Memory B cell (primary cell): ENCODE results near the gene F5.
"Not testable (repeated sequence)": the region's sequence is repeated elsewhere in the genome, so short reads cannot be mapped to it uniquely, and the experiment has no call there.

Experiments used
- ATAC-seq: fragments of 150-1000 bp; cut with Tn5 transposase; 2 replicates; pipeline ENCODE4 v1.10.0; 2021; ENCODE audit warnings: low read depth, mild to moderate bottlenecking, moderate library complexity
- DNase-seq, 2 donors: peaks; one replicate each; pipeline ENCODE4 v3.0.0; 2022; ENCODE audit warnings: low spot score in 2 of 2
- H3K27ac Mint-ChIP-seq: one replicate; pipeline ENCODE4 v1.8.0; 2022; ENCODE audit warnings: mild to moderate bottlenecking, moderate library complexity, mixed read lengths
- H3K27me3 Mint-ChIP-seq: one replicate; pipeline ENCODE4 v1.8.0; 2022; ENCODE audit warnings: mixed read lengths
- H3K36me3 Mint-ChIP-seq: one replicate; pipeline ENCODE4 v1.8.0; 2022; ENCODE audit warnings: mild to moderate bottlenecking, mixed read lengths
- H3K4me1 Mint-ChIP-seq: one replicate; pipeline ENCODE4 v1.8.0; 2022; ENCODE audit warnings: mixed read lengths
- H3K4me3 Mint-ChIP-seq: one replicate; pipeline ENCODE4 v1.8.0; 2022; ENCODE audit warnings: mild to moderate bottlenecking, moderate library complexity, mixed read lengths
- H3K9me3 Mint-ChIP-seq: one replicate; pipeline ENCODE4 v1.8.0; 2022; ENCODE audit warnings: mixed read lengths

The F5 gene

DNA sequence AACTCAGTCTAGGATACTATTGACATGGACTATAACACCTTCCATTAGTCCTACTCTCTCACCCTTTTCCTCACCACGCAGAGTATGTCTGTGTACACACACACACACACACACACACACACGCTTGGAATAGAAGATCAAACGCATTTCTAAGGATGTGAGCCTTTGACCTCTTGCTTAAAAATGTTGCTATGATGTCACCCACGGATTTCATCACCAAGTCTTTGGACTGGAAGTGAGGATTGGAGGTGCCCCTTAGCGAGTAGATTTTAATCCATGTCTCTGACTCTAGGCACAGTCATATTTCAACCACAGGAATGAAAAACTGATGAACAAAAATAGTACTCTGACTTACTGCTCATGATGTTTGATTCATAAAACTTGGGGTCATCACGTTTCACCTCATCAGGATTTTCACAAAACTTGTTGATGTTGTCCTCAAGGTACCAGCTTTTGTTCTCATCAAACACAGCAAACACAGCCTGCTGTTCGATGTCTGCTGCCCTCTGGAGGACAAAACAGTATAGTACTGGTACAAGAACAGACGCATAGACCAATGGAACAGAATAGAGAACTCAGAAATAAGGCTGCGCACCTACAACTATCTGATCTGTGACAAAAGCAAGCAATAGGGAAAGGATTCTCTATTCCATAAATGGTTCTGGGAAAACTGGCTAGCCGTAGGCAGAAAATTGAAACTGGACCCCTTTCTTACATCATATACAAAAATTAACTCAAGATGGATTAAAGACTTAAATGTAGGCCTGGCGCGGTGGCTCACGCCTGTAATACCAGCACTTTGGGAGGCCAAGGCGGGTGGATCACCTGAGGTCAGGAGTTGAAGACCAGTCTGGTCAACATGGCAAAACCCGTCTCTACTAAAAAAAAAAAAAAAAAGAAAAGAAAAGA is 39.9 kb downstream of the F5 start:
- Mint-ChIP-seq H3K4me1 (peaks cover 2% of the 10 kb centered on the region), H3K4me3 (no peak overlapping the region), H3K9me3 (no peaks in the 10 kb centered on the region), H3K36me3 (no peaks in the 10 kb centered on the region), H3K27ac (peak overlapping the region; percentile 0), H3K27me3 (peaks cover 1% of the 10 kb centered on the region)
- DNase-seq (peak; percentile 53 to 66), ATAC-seq (peak; percentile 86)

DNA sequence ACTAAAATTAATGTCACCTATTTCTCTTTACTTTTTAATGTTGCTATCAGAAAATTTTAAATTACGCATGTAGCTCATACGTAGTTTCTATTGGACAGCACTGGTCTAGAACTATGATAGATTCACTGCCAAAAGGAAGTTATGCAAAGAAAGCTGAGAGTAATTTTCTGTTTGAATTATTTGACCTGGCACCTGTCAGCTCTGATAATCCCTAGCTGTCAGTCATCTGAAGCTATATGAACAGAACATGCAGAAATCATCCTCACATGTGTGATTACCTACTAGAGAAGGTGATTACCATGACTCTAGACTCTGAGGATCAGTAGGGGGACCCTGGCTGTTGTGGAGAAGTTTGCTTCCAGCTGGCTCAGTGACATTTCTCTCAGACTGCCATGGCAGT is 40.8 kb downstream of the F5 start:
- H3K27ac Mint-ChIP-seq: no peak overlapping the region
- H3K4me3 Mint-ChIP-seq: no peak overlapping the region
- no peak for DNase-seq
- H3K36me3 Mint-ChIP-seq: no peaks in the 10 kb centered on the region
- H3K9me3 Mint-ChIP-seq: no peaks in the 10 kb centered on the region
- no peak for ATAC-seq
- H3K27me3 Mint-ChIP-seq: no peaks in the 10 kb centered on the region
- peaks cover 2% of the 10 kb centered on the region for H3K4me1 Mint-ChIP-seq

DNA sequence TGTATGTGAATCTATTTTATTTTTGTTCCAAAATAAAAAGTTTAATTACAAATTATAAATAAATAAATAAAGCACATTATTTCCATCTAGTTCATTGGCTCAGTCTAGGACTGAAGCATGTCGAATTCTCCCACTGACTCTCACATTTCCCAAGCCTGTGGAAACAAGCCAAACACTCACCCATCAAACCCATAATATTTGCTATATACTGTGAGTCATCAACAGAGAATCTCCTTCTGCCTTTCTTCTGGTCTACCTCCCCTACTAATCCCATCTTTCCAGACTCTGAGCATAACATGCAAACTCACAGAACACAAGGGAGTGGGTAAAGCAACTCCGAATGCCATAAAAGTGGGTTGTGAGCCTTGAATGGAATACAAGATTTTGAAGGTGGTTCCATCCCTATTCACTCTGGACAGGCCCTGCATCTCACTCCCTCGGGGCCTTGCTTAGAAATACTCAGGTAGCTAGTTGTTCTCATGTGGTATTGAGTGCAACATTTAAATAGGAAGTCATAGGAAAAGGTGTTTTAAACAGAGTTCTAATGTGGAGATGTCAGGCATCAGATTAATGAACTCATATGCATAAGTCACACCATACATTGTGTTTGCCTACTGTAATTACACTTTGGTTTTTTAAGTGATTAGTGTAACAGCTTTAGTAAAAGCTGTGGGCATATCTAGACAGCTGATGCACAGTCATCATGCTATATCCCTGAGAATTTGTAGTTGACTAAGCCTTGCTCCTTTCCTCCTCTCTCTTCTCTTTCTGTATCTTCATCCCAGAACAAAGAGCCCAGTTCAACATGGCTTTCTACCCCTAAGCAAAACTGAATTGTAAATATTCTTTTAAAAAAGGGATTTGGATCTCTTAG is 47.0 kb downstream of the F5 start:
- no peak for DNase-seq
- Mint-ChIP-seq H3K9me3 (no peaks in the 10 kb centered on the region), H3K27ac (no peak overlapping the region), H3K36me3 (no peaks in the 10 kb centered on the region), H3K27me3 (peaks cover 2% of the 10 kb centered on the region), H3K4me1 (no peaks in the 10 kb centered on the region), H3K4me3 (no peak overlapping the region)
- ATAC-seq: no peak

DNA sequence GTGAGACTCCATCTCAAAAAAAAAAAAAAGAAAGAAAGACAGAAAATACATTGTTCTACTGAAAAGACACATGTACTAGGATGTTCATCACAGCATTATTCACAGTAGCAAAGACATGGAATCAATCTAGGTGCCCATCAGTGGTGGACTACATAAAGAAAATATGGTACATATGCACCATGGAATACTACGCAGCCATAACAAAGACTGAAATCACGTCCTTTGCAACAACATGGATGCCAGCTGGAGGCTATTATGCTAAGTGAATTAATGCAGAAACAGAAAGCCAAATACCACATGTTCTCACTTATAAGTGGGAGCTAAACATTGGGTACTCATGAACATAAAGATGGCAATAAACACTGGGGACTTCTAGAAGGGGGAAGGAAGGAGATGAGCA is 51.6 kb downstream of the F5 start:
- Mint-ChIP-seq H3K27me3 (peaks cover 4% of the 10 kb centered on the region), H3K36me3 (no peaks in the 10 kb centered on the region), H3K4me1 (peaks cover 6% of the 10 kb centered on the region), H3K4me3 (no peak overlapping the region), H3K9me3 (peaks cover 2% of the 10 kb centered on the region), H3K27ac (no peak overlapping the region)
- no peak for DNase-seq
- no peak for ATAC-seq

DNA sequence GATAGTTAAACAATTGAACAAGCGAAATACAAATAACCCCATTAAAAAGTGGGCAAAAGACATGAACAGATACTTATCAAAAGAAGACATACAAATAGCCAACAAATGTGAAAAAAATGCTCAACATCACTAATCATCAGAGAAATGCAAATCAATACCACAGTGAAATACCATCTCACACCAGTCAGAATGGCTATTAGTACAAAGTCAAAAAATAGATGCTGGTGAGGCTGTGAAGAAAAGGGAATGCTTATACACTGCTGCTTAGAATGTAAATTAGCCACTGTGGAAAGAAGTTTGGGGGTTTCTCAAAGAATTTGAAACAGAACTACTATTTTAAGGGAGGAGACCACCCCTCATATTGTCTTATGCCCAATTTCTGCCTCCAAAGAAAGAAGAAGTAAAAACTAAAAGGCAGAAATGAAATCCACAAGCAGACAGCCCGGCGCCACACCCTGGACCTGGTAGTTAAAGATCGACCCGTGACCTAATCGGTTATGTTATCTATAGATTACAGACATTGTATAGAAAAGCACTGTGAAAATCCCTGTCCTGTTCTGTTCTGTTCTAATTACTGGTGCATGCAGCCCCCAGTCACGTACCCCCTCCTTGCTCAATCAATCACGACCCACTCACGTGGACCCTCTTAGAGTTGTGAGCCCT is 52.6 kb downstream of the F5 start:
- not testable (repeated sequence) for H3K27me3 Mint-ChIP-seq, H3K27ac Mint-ChIP-seq, DNase-seq, ATAC-seq, H3K4me1 Mint-ChIP-seq, H3K36me3 Mint-ChIP-seq, H3K9me3 Mint-ChIP-seq
- H3K4me3 Mint-ChIP-seq: peak overlapping the region; percentile 15

DNA sequence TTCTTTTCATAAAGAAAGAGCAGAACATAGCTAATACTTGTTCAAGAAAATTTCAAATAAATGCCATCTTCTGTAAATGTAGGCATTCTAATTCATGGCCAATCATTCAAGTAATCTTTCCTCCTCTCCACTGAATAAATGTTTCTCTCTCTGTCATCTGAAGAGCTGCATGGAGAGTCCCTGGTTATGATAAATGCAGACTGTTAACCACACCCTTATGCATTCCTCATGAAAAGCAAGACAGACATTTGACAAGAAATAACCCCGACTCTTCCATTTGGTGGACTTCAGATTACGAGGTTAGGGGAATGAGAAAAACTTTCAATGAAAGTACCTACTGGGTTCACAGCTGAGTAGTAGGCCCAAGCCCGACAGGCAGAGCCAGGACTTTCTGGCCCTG is 55.8 kb downstream of the F5 start:
- no peak for DNase-seq
- Mint-ChIP-seq H3K36me3 (no peaks in the 10 kb centered on the region), H3K27ac (no peak overlapping the region), H3K4me3 (no peak overlapping the region), H3K27me3 (peaks cover 4% of the 10 kb centered on the region), H3K4me1 (peaks cover 6% of the 10 kb centered on the region), H3K9me3 (peaks cover 2% of the 10 kb centered on the region)
- ATAC-seq: no peak

DNA sequence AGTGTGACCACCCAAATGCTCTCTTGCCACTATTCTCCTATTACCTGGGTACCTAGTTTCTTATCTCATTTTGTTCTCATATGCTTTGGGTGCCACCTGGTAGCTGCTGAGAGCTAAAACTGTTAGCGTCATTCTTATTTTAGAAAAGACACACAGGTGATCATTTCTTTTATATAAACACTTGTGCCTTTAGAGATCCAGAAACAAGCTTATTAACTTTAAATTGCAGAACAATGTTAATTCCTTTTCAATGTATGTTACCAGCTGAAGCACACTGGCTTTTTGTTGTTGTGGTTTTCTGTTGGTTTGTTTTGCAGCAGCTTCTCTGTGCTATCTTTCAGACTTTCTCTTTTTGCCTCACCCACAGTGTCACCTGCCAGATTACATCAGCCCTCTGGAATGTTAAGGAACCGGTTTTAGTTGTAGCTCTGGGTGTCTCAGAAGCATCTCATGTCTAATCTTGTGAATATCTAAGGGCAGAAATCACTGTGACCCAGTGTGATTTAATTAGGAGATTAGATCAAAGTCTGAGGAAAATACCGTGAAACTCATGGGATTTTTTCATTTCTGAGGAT is 57.1 kb downstream of the F5 start:
- H3K36me3 Mint-ChIP-seq: no peaks in the 10 kb centered on the region
- DNase-seq (no peak), ATAC-seq (no peak)
- peaks cover 2% of the 10 kb centered on the region for H3K9me3 Mint-ChIP-seq
- H3K27ac Mint-ChIP-seq: no peak overlapping the region
- H3K4me1 Mint-ChIP-seq: peaks cover 6% of the 10 kb centered on the region
- no peak overlapping the region for H3K4me3 Mint-ChIP-seq
- peaks cover 2% of the 10 kb centered on the region for H3K27me3 Mint-ChIP-seq

DNA sequence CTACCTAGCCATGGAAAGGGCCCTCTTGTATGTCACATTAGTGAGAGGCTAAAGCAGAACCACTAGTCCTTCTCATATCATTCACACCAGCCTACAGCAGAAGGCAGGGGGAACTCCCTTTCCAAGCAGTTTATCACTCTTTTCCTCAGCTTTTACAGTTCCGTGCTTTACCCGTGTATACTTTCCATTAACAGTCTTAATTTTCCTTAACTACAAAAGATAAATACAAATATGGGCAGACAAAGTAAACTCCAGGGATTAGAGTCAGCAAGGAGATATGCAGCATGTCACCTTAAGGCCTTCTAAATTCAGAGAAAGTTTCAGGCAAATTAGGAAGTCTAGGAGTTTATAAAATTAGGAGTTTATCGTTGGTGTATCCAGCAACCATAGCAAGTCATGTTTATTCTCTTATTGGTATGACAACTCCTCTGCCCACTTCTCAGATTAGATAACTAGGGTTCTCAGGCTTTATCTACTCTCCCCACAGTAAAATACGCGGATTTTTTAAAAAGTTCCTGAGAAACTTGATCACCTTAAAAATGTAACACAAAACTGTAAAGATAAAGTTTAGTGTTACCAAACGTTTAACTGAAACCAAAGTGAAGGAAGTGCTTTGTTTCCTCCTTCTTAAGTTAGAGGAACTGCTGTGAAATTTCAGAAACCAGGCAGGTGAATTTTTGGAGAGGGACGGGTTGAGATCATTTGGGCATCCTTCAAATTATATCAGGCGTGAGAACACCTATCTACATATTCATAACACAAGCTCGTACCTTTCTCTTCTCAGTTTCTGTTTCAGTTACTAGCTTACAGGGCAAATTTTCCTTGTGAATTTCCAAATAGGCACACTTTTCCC is 57.8 kb downstream of the F5 start:
- ATAC-seq: no peak
- Mint-ChIP-seq H3K27ac (no peak overlapping the region), H3K9me3 (peaks cover 2% of the 10 kb centered on the region), H3K27me3 (peaks cover 2% of the 10 kb centered on the region), H3K4me1 (peaks cover 1% of the 10 kb centered on the region), H3K4me3 (no peak overlapping the region), H3K36me3 (no peaks in the 10 kb centered on the region)
- no peak for DNase-seq

DNA sequence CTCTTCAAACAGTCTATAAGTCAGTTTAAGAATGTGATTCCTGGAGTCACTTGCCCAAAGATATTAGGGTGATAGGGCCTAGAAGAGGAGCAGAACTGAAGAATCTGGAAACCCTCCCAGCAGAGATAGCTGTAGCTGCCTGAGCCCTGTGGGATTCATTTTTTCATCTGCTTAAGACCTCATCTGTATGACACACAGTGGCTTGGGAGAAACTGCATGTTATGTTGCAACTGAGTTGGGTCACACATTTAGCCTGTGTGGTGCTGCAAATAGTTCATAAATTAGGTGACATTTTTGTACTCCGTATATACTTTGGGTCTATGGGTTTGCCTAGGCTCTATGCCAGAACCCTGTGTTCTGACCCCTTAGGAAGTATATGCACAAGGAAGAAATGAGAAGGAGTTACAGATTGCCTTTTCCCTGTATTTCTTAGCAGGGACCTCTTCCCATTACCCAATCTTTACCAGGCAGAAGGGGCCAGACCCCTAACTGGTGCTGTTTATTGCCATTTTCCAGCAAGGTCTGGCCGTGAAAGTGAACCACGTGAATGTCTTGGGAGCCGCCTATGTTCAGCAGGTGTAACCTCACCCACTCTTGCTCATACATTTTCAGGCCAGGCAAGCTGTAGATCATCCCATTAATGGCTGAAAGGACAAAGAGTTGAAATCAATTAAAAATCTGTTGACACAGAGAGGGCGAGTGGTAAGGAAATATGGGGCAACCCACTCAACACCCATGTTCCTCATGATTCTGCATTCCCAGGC is 58.6 kb downstream of the F5 start:
- Mint-ChIP-seq H3K27me3 (peaks cover 2% of the 10 kb centered on the region), H3K9me3 (peaks cover 2% of the 10 kb centered on the region), H3K4me1 (no peaks in the 10 kb centered on the region), H3K4me3 (no peak overlapping the region), H3K36me3 (no peaks in the 10 kb centered on the region), H3K27ac (no peak overlapping the region)
- ATAC-seq (no peak), DNase-seq (no peak)

DNA sequence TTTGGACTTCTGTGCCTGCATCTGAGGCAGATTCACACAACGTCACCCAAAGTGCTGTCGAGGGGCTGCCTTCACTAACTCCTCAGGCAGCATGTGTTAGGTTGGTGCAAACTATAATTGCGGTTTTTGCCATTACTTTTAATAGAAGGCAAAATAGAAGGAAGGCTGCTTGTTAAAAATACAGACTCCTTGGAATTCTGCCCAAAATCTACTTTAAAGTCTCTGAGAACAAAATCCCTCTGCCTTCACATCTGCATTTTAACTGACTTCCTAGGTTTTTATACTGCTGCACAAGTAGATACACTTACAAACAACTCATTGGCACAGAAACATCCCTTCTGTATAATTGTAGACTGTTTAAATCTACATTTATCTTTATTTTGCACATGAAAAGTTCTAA is 59.3 kb downstream of the F5 start:
- no peak overlapping the region for H3K27ac Mint-ChIP-seq
- no peak for ATAC-seq
- no peaks in the 10 kb centered on the region for H3K4me1 Mint-ChIP-seq
- no peaks in the 10 kb centered on the region for H3K9me3 Mint-ChIP-seq
- no peaks in the 10 kb centered on the region for H3K27me3 Mint-ChIP-seq
- H3K36me3 Mint-ChIP-seq: no peaks in the 10 kb centered on the region
- no peak overlapping the region for H3K4me3 Mint-ChIP-seq
- DNase-seq: no peak

DNA sequence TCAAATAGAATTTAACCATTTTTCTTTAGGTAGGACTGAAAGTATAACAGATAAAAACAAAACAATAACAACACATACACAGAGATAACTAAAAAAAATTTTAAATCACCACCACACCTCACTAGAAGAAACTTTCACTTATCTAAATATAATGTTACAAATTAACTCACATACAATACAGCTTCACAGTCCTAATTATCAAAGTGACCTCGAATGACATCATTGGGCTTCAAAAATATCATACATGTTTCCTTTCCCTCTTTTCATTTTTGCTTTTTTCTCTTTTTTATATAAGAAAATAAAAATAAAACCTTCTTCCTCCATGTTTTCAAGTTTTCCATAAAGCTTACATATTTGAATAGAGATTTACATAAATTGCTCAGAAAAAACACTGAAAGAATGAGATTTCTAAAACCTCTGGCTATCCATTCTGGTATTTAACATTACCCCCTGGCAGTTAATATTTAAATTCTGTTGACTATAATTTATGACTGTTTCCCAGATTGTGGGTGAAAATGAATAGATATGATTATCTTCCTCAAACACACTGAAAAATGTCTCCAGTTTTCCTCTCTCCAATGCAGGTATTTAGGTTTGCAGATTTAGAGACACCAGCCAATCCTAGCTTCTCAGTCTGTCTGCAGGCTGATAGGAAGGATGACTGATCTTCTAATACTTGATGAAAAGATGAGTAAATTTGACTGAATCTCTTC is 60.0 kb downstream of the F5 start:
- Mint-ChIP-seq H3K27ac (no peak overlapping the region), H3K9me3 (no peaks in the 10 kb centered on the region), H3K27me3 (no peaks in the 10 kb centered on the region), H3K4me3 (no peak overlapping the region), H3K4me1 (no peaks in the 10 kb centered on the region), H3K36me3 (no peaks in the 10 kb centered on the region)
- no peak for ATAC-seq
- no peak for DNase-seq

DNA sequence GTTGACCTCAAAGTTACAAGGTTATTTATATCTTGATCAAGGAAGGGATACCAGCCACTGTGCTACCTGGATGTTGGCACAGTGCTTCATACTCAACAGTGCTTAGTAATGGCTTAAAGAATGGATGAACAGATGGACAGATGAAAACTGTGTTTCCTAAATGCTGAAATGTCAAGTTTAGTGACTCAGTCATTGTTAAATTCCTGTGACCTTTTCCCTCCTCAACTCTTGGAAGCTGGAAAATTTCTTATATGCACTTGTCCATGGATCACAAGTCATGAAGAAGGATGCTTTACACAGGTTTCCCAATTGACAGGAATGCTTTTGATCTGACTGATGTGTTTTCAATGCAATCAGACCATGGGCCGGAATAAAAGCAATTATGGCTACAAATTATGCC is 60.9 kb downstream of the F5 start:
- H3K4me1 Mint-ChIP-seq: no peaks in the 10 kb centered on the region
- H3K4me3 Mint-ChIP-seq: no peak overlapping the region
- H3K27ac Mint-ChIP-seq: no peak overlapping the region
- no peaks in the 10 kb centered on the region for H3K36me3 Mint-ChIP-seq
- H3K27me3 Mint-ChIP-seq: no peaks in the 10 kb centered on the region
- ATAC-seq (no peak), DNase-seq (no peak)
- H3K9me3 Mint-ChIP-seq: no peaks in the 10 kb centered on the region
